Activated T-cell treated with anti-CD3 and anti-CD28 coated beads for 48 hours (primary cell): ENCODE measurements around the gene SUMF1.

Experiments
- DNase-seq: peaks from one replicate; pipeline ENCODE4 v3.0.0-alpha.2; 2020; ENCODE audit warnings: low read depth

Gene SUMF1

DNA sequence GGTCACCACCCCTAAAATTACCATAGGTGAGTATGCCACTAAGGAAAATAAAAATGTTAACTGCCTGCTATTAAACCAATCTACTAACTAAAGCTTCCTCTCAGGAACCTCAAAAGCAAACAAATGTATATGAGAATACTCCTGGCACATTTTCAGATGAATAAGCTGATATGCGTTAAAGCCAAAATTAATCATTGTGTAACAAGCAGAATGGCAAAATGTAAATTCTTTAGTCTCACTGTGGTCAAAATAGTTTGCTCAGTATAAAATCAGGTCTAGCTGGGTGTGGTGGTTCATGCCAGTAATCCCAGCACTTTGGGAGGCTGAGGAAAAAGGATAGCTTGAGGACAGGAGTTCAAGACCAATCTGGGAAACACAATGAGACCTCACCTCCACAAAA lies 53.6 kb downstream of the SUMF1 start:
- DNase-seq, result no peak

DNA sequence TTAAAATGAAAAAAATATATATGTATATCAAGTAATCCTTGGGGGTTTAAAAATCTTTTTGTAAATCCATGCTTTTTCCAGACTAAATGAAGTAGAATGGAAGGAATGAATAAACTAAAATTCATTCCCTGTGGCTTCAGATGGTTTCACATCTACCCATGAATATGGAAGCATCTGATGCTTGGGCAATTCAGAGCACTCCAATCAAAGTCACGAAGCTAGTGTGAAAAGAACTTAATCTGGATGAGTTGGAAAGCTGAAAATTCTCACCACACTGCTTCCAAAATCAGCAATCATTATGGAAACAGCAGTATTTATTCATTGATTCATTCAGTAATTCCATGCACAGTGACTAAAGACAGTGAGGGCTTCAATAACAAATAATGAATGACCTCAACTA lies 55.2 kb downstream of the SUMF1 start:
- DNase-seq, result no peak

DNA sequence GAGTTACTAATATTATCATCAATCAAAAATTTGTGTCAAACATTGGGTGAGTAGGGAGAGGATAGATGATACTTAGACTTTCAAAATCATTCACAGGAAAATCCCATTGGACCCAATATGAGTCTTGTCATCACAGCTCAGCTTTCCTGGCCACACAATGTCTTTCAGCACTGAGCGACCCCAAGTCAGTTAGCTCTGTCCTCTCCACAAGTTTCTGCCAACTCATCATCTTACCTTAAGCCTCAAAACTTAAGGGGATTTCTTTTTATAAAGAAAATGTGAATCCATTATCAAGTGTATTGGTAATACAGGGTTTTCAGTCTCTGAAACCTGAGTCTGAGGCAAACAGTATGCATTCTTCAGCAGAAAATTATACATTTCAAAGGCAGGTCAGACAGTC lies 55.8 kb downstream of the SUMF1 start:
- no peak for DNase-seq

DNA sequence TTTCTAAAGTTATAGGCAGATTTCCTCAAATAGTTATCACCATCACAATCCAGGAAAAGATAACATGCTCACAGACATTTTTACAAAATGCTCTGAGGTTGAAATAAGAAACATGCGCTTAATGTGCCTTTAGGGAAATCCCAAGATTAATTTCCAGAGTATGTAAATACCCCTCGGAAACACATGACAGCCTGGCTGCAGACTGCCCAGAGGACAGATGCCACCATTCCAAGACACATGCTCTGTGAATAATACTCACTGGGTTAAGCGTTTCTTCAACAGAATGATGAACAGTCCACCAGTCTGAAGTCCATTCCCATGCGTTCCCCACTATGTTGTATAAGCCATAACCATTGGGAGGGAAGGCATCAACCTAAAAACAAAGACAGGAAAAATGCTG lies 56.5 kb downstream of the SUMF1 start:
- DNase-seq, result no peak

DNA sequence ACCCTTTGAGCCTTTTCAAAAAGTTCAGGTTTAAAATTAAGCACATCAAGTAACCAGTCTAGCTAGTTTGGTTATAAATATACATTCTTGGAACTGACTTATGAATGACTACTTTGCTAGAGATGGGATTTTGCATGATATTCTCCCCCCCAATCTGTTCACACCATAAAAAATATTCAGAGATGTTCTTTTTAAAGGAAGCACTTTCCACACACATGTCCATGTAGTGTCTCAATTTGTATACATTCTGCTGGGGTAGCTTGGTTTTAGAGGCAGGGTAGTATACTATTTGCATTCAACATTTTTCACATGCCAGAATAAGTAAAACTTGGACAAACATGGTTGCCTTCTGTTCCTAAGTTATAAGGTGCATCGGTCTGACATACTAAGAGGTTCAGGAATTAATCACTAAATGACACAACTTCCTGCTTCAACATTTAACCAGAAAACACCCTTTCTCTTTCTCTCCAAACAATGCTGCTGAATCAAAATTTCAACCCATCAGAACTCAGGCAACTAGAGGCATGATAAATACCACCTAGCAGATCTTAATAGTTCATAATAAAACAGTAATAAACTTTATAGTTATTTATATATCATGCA lies 57.0 kb downstream of the SUMF1 start:
- no peak for DNase-seq

DNA sequence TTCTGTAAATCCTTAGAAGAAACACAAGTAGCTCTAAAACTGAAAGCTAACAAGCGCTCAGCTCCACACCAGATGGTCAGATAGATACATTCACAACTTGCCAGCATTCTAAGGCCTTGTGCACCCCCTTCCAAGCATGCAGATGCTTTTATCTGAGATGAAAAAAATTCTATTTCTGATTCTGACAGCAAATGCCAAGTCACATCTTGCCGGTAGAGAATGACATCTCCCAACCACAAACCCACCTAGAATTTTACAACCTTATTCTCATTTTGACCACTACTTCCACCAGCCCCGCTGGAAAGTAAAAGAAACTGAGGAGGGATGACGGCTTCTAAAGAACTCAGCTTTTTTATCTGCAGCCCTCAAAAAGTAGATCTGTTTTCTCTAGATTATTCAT lies 57.7 kb downstream of the SUMF1 start:
- peak; percentile 16 for DNase-seq

DNA sequence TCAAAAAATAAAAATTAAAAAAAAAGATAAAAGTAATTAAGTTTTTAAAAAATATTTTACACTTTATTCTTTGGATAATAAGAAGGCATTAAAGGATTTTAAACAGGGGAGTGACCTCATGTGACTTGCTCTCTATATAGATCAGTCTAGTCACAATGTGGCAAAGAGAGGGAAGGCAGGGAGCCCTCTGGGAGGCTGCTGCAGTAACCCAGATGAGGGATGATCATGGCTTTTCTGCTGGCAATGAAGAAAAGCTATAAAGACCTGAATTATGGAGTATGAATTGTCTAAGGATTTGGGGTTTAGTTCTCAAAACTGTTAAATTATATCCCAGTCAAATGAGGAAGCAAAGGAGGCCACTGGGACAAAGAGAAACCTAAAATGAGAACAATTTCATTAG lies 58.1 kb downstream of the SUMF1 start:
- DNase-seq, result no peak

DNA sequence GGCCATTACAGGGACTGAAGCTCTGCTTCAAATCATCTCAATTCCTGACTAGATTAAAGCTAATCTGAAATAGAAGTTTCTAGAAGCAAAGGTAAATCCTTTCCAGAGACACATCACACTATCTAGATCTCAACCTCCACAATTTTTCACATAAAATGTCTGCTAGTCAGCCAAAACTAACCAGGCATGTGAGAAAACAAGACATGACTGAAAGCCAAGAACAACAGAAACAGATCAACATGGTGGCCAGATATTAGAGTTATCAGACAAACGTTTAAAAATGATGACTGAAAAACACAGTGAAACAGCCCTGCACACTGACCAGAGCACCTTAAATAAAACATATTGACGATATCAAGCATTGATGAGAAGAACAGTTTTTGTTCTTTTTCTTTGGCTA lies 59.1 kb downstream of the SUMF1 start:
- no peak for DNase-seq

DNA sequence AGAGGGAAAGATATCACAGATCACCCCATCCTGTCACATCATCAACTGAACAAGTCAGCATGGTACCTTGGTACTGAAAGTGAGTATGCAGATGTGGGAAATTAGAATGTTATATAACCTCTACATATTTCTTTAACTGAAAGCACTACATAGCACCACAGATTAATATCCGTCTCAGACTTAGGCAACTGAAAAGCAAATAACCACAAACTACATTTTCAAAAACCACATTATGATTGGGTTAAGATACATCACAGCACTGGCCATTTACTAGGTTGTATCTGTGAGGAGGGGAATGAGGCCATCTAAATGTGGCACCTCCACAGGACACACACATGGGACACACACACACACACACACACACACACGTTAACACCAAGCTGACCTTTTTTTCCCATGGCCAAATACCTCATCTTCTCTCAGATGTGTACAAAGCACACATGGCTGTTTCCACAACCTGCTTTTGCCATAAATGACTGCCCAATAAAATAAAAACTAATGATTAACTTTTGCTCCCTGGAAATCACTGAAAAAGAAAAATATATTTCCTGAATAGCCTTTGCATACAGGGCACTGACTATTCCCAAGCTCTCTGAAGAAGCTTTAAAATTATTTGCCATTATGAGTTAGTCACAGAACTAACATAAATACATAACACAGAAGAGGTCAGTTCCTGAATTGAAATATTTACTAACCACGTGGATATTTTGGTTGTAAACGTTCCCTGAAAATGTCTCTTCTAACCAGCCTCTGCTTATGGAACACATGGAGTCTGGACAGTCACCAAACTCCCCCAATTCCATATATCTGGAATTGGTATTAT lies 60.1 kb downstream of the SUMF1 start:
- no peak for DNase-seq

DNA sequence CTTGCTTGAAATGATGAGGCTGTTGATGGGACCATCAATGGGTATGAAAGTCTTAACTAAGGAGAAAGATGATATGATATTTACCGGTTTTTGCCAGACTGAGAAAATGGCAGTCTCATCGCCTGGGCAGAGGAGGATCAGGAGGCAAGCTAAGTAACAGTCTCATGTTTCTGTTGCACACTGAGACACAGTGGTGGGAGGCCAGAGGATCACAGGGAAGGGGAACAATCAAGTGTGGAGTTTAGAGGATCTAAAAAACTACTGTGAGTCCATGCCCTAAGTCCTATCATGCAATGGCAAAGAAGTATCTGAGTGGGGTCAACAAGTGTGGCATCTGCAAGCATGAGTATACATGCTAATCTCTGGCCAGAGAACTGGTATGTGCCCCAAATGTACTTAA lies 62.2 kb downstream of the SUMF1 start:
- DNase-seq, result no peak

DNA sequence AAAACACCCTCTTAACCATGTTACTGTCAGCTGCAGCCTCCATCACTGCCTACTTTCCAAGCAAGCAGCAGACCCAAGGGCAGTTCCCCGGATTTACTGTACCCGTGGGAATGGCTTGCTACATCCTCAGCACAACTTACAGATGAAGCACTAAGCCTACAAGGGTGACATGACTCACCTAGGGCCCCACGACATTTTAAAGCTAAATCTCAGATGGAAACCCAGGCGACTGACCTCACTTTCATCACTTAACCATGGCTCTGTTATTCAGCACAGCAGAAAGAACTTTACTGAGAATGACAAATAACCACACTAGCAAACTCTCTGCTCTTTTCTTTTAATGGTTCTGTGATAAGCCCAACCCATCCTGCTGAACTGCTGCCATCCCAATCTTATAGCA lies 65.6 kb downstream of the SUMF1 start:
- peak; percentile 30 for DNase-seq

DNA sequence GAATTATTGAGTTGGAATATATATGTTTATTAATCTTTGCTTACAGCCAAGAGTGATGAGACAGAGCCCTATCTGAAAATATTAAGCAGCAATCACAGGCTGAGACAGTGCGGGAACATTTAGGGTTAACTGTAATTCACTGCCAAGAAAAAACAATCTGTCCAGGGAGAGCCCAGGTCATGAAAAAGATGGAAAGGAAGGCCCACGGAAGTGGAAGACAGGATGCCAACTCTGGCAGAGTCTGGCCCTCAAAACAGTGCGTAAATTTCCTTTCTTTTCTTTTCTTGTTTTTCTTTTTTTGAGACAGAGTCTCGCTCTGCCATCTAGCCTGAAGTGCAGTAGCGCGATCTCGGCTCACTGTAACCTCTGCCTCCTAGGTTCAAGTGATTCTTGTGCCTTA lies 67.6 kb downstream of the SUMF1 start:
- DNase-seq, result no peak

DNA sequence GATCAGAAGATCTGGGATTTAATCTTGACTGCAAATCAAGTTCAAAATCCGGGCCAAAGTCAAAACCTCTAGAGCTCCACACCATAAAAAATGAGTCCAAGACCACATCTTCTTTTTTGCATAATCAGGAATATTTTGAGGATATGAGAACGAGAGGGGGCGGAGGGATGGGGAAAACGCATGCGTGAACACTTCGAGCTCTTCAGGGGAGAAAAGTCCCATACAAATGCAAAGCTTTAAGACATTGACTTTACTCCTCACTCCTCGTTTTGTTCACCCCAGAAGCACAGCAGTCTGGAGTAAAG lies 68.2 kb downstream of the SUMF1 start:
- DNase-seq, result no peak

DNA sequence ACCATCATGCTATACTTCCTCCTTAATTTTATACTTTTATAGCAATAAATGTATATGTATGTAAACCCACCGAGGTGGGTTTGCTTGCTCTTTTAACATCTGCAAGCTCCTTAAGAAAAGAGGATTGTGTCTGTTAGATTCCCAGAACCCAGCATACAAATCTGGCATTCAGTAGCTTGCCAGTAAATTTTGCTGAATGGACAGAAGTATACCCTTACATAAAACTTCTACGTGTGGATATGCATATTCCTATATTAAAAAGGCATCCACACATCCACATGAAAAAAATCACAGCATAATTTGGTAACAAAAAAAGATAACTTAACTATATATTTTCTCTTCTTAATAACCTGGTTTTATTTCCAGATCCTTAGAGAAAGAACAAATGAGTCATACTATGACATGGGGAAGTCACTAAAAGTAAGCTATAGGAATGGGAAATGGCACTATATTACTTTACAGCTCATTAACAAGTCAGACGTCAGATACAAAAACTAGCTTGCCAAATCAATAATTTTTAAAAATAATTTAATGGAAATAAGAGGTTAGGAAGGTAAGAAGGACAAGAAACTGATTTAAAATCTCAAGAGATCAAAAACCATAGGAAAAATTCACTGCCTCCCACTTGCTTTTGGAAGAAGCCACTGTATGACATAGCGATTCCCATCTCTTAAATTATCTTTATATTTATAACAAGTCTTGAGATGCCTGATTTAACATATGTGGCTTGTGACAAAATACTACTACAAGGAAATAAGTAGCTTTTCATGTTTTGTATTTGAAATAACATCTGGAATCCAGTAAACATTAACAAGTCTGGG lies 68.7 kb downstream of the SUMF1 start:
- DNase-seq, result no peak

DNA sequence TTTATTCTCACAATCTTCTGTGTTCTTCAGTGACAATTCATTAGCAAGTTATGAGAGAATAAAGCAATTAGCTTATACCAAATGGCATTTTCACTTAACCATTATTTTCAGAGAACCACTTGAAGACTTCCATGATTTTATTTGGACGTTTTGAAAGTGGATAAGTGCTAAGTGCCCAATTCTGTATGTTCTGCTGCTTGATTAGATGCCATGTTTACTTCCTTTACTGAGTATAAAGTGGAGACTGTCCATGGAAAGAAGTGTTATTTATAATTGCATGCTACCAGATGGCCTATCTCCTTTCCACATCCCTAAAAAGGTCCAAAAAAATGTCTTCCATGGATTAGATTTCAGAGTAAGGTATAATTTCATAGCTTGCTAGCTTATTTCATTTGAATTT lies 69.6 kb downstream of the SUMF1 start:
- DNase-seq, result no peak

DNA sequence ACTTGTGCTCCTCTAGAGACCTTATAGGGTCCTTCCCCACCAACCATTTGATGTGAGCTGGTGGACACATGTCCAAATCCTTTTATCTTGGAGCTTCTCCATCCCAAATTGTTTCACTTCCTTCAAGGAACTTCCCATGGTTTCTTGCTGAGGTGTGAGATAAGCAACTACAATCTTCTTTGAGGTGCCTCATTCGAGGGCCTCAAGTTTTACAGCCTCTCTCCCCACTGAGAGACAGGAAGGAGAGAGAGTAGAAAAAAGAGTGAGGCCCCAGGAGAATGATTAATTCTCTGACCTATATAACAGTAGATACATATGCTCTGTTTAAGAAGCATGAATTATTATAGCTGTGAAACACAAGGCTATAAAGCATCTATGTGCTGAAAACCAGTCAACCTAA lies 70.5 kb downstream of the SUMF1 start:
- no peak for DNase-seq

DNA sequence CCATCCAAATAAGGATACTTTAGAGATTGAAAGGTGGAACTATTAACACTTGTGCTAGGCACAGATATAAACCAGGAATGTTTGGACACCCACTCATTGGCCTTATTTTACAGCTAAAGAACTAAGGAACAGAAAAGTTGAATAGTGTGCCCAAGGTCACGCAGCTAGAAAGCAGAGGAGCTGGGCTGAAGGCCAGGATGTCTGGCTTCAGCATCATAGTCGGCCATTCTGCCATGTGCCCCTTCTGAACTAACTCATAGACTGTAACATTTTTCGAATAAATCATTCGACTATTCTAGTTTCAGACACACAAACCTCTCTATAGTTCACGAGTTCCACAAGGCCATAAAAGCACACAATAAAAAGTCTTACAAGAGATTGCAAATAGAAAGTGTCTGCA lies 71.1 kb downstream of the SUMF1 start:
- DNase-seq, result no peak

DNA sequence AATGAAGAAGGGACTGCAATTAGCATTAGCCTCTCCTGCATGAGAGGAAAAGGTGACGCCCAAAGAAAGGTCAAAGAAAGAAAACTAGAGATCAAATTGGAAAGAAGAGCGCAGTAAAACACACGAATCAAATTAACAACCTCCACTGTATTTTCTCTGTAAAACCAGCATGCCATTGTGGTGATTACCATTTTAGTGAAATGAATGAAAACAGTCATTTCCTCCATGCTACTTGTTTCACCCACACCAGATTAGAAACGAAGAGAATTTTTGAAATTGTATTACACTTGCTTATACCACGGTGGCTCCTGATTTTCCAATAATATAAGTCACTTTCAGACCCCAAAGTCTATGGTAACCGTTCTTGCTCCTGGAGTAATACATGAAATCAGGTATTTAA lies 71.6 kb downstream of the SUMF1 start:
- no peak for DNase-seq

DNA sequence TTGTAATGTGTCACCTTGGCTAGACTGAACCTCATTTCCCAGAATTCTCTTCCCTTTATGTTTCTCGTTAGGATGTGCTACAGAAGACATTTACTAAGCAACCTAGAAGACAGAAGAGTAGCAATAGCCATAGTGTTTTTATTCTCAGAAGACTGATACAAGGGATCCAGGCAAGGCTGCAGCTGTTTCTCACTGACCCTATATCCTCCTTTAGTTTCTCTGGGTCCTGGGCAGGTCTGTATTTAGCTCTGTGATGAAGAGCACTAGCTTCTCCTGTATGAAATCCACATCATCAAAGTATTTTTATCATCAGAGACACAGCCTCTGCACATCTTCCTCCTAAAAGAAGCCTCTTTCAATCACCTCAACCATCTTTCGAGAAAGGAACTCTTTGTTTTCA lies 72.5 kb downstream of the SUMF1 start:
- no peak for DNase-seq

DNA sequence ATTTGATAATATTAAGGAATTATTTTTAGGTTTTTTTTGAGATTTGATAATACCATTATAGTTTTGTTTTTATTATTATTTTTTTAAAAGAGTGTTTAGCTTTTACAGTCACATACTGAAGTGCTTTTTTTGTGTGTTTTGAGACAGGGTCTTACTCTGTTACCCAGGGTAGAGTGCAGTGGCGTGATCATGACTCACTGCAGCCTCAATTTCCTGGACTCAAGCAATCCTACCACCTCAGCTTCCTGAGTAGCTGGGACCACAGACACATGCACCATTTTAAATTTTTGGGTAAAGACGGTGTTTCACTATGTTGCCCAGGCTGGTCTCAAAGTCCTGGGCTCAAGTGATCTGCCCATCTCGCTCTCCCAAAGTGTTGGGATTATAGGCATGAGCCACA lies 73.0 kb downstream of the SUMF1 start:
- DNase-seq, result no peak

DNA sequence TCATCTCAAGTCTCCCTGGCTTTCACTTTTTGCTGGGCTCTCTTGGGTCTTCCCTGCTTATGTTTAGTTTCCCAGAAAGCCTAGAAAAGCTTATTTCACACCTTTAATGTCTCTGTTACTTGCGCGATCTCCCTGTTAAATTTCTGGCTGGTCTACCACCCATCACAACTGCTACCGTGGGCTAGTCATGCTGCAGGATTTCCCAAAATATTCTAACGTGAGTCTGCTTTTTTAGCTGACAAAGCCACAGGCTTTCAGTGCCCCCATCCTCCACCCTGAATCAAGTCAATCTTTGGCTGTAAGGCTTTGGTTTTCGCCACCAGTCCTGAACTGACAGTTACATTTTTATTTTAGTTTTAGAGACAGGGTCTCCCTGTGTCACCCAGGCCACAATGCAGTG lies 74.1 kb downstream of the SUMF1 start:
- DNase-seq, result no peak

DNA sequence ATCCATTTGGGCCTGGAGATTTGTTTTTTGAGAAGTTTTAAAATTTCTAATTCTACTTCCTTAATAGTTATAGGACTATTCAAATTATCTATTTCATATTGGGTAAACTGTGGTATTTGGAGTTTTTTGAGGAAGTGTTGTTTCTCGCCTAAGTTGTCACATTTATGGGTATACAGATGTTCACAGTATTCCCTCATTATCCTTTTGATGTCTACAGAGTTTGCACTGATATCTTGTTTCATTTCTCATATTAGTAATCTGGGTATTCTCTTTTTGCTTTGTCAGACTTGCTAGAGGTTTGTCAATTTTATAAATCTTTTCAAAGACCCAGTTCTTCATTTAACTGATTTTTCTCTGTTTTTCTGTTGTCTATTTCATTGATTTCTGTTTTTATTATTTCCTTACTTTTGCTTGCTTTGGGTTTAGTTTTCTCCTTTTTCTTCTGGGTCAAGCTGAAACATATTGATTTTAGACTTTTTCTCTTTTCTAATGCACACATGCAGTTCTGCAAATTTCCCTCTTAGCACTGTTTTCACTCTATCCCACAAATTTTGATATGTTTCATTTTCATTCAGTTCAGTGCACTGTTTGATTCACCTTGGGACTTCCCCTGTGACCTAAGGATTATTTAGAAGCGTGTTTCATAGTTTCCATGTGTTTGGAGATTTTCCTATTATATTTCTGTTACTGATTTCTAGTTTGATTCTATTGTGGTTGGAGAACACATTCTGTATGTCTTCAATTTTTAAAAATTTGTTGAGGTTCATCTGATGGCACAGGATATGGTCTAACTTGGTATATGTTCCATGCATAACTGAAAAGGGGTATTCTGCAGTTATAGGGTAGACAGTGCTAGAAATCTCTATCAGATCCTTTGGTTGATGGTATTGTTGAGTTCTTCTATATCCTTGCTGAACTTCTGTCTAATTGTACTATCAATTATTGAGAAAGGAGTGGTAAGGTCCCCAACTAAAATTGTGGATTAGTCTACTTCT lies 79.6 kb downstream of the SUMF1 start:
- no peak for DNase-seq
